ENCODE data around the gene PLCB3.

Gene PLCB3

GRCh38 chr11:64223001-64223651 is 28.2 kb upstream of the PLCB3 start:
- no peak for DNase-seq

GRCh38 chr11:64224151-64224890 is 27.0 kb upstream of the PLCB3 start:
- DNase-seq: no peak

- DNase-seq: no peak
These were observed 26.3 kb upstream of the PLCB3 start for GRCh38 chr11:64224891-64225607.

- peak; percentile 92 for DNase-seq
These were observed 25.5 kb upstream of the PLCB3 start, which contains the start of the genes NUDT22 and TRPT1 for GRCh38 chr11:64225608-64226506. TSS of gene NUDT22 (plus strand) at chr11:64226274. CDS start at chr11:64226653, 379 bp downstream. TSS of gene TRPT1 (minus strand) at chr11:64226186. CDS start at chr11:64225860, 326 bp downstream.

- DNase-seq: no peak
These were observed 24.8 kb upstream of the PLCB3 start for GRCh38 chr11:64226507-64227051.

GRCh38 chr11:64227405-64227956 is 23.8 kb upstream of the PLCB3 start:
- no peak for DNase-seq

GRCh38 chr11:64229090-64229743 is 22.1 kb upstream of the PLCB3 start:
- DNase-seq: no peak

GRCh38 chr11:64229744-64230170 is 21.6 kb upstream of the PLCB3 start:
- DNase-seq: no peak

GRCh38 chr11:64230171-64230984 is 21.0 kb upstream of the PLCB3 start, which contains the start of gene DNAJC4:
TSS of gene DNAJC4 (plus strand) at chr11:64230548. CDS start at chr11:64230855, 307 bp downstream.
- peak; percentile 90 for DNase-seq

- DNase-seq: no peak
These were observed 20.4 kb upstream of the PLCB3 start for GRCh38 chr11:64230985-64231365.

GRCh38 chr11:64231546-64231945 is 19.8 kb upstream of the PLCB3 start:
- DNase-seq: no peak

GRCh38 chr11:64232182-64232966 is 19.0 kb upstream of the PLCB3 start:
- DNase-seq: no peak

GRCh38 chr11:64232967-64233315 is 18.4 kb upstream of the PLCB3 start:
- DNase-seq: no peak

- peak; percentile 69 for DNase-seq
These were observed 17.3 kb upstream of the PLCB3 start, which contains the start of gene VEGFB for GRCh38 chr11:64233913-64234586. TSS of gene VEGFB (plus strand) at chr11:64234584. CDS start at chr11:64234834, 250 bp downstream.

- DNase-seq: no peak
These were observed 16.5 kb upstream of the PLCB3 start for GRCh38 chr11:64234647-64235379.

GRCh38 chr11:64235437-64236161 is 15.7 kb upstream of the PLCB3 start:
- no peak for DNase-seq

- DNase-seq: no peak
These were observed 13.8 kb upstream of the PLCB3 start for GRCh38 chr11:64237484-64237951.

Data from midbrain (tissue), 1 donor.